Measurements from ENCODE around the gene SIK1.
"Not testable (repeated sequence)": the region's sequence is repeated elsewhere in the genome, so short reads cannot be mapped to it uniquely, and the experiment has no call there.

Gene SIK1

DNA sequence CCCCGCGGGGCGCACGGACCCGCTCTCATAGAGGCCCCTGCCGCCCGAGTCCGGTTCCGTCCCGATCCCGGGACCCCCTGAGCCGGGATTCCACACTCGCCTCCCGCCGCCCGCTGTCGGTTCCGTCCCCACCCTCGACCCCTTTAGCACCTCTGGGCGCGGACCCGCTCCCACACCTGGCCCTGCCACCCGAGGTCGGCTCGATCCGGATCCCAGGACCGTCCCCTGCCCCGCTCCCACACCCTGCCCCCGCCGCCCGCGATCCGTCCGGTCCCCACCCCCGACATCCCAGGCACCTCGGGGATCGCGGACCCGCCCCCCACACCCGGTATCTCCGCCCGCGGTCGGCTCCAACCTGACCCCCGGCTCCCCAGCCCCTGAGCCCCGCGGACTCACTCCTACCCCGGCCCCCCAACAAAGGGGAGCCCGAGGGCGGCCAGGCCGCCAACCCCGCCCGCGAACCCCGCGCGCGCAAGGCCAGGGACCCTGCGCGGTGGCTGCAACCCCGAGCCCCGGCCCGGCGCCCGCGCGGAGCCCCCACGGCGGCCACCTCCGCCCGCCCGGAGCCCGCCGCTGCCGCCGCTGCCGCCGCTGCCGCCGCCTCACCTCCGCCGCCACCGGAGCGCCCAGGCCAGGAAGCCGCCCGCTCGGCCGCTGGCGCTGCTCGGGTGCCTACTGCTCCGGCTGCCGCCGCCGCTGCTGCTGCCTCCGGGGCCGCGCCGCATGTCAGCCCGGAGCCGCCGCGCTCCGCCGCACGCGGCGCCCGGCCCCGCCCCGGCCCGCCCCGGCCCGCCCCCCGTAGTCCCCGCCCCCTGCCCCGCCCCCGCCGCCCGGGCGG is at the start of gene SIK1:
SIK1 (minus strand) TSS at position 728 of the 838 bp plus-strand sequence. CDS start 953 bp downstream, outside the sequence.
- DNase-seq, result not testable (repeated sequence)

DNA sequence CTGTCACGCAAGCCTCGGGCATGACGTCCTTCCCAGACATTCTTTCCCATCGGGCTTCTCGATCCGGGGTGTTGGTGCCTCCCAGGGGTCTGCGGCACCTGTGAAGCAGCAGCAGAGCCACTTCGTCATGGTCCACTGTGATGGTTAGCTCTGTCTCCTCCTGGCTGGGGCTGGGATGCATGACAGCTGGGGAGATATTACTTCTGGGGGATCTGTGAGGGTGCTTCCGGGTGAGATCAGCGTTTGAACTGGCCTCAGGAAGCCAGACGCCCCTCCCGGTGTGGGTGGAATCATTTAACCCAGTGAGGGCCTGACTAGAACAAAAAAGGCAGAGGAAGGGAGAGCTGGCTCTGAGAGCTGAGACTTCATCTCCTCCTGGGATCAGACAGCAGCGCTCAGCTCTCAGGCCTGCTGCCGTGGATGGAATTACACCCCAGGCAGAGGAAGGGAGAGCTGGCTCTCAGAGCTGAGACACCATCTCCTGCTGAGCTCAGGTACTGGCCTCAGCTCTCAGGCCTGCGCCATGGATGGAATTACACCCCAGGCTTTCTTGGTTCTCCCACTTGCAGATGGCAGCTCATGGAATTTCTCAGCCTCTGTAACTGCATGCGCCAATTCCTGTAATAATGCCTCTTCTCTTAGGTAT is 44.8 kb upstream of the SIK1 start:
- not testable (repeated sequence) for DNase-seq

DNA sequence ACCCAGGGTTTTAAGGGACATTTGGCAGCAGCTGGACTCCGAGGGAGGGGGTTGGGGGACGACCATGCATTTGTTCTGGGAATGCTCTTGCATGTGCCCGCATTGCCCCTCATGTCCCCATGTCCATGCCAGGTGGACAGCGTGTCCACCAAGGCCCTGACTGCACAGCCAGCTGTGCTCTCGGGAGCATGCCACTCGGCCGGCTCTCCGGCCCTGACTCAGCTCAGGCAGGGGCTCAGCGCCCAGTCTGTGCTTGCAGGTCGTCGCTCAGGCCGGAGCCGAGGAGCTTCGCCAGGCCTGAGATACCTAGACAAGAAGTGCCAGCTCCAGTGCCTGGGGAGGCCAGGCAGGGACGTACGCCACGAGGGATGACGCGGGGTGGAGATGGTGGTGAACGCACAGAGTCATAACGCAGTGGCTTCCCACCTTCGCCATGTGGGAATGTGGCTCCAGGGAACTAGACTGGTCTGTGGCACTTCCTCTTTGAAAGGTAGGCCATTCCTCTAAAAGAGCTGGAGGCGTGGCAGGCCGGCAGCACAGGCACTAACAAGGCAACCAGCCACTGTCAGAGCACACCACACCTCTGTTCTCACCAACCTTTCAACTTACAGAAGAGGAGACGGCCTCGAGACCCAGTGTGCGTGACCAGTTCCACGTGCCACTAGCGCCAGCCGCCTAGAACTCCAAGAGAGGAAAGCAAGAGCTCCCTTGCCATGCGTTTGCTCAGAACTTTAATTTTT is 43.0 kb upstream of the SIK1 start:
- DNase-seq, result not testable (repeated sequence)

DNA sequence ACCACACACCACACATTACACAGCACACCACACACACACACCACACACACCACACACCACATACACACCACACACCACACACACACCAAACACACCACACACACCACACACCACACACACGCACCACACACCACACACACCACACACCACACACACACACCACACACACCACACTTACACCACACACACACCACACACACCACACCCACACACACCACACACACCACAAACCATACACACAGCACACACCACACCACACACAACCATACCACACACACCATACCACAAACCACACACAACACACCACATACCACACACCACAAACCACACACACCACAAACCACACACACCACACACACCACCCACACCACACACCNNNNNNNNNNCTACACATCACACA is 40.9 kb upstream of the SIK1 start:
- no peak for DNase-seq

DNA sequence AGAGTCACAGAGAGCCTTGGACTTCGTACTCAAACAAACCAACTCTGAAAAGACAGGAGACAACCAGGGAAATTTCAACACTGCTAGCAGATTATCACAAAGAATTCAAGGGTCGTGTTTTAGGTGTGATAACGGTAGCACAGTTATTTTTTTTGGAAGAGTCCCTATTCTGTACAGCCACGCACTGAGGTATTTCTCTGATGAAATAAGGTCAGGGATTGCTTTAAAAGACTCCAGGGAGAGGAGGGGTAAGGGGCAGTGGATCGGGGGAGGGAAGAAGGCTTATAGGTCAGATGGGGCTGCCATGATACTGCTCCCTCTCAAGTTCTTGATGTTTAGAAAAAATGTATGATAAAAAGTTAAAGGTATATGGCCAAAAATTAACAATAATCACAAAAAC is 38.2 kb upstream of the SIK1 start:
- DNase-seq, result not testable (repeated sequence)

DNA sequence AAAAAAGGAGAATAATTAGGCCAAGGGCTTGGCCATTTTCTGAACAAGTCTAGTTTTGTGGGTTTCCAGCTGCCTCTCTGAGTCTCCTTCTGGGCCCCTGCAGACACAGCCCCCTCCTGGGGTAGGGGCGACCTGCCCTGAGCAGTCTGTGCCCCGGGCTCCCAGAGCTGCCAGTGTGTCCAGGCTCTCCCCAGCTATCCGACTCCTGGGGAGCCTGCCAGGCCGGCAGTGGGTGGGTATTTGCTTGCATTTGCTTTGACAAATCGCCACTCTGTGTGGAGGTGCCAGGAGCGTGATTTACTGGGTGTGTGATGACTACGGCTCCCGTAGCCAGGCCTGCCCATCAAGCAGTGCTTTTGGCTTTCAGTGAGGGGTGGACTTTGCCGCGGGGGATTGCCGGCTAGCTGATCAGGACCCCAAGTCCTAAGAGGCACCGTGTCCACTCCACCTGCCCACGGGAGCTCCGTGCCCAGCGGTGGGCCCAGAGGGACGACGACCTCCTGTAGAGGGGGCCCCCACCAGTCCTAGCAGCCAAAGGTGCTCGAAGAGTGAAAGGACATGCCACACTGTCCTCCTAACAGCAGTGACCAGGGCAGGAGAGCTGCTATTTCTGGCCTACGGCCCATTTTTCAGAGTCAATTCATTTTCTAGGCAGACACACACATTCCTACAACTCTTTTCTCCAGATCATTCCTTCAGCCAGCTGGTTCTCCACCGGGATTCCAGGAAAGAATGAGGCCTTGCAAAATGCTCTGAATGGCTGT is 36.7 kb upstream of the SIK1 start:
- not testable (repeated sequence) for DNase-seq

DNA sequence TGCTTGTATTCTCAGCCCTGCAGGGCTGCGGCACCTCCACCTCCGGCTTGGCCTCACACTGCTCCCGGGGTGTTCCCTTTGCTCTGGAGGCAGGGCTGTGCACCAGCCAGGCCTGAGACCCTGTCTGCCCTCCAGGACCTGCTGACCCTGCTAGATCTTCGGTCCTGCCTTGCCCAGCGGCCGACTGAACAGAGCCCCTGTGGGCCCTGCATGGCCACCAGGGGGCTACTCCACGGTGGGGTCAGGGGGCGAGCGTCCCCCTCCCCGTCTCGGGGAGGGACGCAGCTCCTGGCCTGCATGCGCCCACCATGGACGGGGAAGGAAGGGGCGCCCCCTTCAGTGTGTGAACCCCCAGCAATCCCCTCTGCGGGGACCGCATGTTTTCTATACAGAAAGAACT is 36.0 kb upstream of the SIK1 start:
- DNase-seq, result not testable (repeated sequence)

DNA sequence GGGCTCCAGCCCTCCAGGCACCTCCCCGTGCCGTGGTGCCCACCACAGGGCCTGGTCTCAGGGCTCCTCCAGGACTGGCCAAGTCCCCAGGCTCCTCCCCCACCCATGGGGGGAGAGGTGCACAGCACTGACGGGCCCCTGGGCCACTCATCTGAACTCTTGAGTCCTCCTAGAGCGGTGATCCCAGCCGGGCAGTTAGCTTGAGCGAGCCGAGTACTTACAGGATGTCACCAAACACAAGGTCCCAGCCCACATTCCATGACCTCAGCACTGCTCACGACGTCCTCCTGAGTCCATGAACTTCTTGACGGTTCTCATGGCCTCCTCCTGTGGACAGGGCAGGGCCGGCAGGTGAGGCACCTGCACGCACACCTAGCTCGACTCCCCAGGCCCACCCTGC is 33.5 kb upstream of the SIK1 start:
- DNase-seq, result not testable (repeated sequence)

DNA sequence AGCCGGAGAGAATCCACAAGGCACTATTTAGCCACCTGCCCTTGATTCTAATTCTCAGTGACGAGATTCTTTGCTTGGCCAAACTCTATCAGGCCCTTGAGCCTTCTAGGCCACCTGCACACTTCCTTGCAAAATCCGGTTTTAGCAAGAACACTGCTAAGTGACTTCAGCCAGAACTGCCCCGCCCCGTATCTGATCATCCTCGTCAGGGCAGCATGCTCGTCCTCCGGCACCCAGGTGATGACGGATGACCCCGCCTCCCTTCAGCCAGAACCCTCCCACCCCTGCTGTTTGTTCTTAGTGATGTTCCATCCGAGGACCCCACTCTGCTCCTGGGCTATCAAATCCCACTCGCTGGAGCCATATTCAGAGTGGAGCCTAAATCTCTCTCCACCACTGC is 32.1 kb upstream of the SIK1 start:
- DNase-seq, result not testable (repeated sequence)

DNA sequence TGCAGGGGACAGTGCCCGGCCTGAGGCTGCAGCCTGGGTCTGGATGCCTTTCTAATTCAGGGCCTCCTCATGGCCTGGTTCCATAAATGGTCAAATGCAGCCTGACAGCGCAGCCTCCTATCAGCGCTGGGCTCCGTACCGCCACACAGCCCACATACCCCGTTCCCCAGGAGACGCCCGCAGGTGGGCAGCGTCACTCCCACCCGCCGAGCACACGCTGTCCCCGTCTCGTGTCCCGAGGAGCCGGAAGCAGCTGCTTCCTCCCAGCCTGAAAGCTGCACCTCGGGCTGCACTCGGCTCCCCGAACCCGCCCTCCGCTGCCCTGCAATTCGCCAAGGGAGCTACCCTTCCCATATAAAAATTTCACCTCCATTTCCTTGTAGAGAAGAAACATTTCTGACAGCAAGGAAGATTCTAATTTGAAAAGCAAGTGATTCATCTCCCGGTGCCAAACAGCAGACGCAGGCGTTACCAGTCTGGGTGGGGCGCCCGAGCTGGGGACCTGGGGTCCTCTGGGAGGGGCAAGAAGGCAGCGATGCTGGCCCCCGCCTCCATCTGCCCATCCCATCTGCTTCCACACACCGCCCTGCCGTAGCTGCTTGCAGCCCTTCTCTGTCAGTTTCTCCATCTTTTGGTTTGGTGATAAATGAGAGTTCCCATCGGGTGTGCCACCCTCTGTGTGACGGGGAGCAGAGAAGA is 29.8 kb upstream of the SIK1 start:
- DNase-seq, result not testable (repeated sequence)

DNA sequence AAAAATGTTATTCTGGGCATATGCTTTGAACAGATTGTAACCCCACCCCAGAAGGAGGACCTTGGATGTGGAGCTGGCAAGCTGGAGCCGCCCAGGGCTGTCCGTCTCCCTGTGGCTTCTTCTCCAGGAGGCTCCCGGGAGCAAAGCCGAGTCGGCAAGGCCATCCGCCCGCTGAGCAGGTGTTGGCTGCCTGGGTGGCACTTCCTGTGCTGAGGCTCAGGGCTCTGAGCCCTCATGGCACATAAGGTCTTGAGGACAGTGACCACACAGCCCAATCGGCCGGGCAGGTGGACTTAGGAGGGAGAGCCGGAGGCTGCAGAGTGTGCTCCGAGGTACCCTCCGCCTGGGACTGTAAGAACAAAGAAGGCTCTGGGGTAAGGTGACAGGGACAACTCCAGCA is 28.8 kb upstream of the SIK1 start:
- not testable (repeated sequence) for DNase-seq

DNA sequence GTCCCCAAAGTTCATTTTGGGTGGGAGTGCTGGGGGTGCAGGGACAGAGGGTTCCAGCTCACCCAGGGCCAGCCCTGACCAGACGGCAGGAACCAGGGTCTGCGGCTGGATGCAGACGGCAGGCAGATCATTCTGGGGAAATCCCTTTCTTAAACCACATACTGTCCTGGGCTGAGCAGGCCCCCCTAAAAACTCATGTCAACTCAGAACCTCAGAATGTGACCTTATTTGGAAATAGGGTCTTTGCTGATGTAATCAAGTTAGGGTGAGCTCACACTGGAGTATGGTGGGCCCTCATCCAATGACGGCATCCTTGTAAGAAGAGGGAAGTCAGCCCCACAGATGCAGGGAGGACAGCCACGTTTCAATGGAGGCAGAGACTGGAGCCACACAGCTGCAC is 27.2 kb upstream of the SIK1 start:
- DNase-seq, result not testable (repeated sequence)

DNA sequence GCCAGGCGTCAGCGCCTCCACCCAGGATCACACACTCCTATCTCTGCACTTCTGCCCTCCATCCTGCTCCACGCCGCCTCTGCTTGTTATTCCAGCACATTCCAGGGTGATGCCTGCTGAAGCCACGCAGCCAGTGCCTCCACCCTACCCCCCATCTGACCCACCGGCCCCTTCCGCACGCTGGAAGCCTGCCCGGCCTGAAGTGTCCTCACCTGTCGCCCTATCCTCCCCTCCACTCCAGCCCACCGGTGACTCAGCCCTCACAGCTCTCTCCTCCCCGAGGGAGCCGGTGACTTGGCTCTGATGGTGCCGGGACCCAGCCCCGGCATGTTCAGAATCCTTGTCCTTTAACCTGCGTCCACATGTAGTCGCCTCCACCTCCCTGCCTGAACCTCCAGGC is 24.9 kb upstream of the SIK1 start:
- DNase-seq, result not testable (repeated sequence)

DNA sequence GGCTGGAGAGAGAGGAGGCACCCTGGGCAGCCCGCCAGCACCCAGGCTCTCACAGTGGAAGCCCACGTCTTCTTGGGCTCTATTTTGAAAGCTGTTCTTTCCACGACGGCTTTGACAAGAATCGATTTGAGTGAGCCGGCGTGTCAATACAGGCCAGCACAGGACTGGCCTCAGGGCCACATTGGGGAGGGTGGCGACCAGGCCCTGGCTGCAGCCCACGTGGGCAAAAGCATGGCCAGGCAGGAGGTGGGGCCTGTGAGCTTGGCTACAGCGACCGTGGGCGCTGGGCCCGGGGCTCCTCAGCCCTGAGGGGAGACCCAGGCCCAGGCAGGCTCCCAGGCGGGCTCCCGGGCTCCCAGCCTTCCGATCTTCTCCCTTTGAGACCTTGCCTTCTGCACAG is 23.4 kb upstream of the SIK1 start:
- DNase-seq, result not testable (repeated sequence)

DNA sequence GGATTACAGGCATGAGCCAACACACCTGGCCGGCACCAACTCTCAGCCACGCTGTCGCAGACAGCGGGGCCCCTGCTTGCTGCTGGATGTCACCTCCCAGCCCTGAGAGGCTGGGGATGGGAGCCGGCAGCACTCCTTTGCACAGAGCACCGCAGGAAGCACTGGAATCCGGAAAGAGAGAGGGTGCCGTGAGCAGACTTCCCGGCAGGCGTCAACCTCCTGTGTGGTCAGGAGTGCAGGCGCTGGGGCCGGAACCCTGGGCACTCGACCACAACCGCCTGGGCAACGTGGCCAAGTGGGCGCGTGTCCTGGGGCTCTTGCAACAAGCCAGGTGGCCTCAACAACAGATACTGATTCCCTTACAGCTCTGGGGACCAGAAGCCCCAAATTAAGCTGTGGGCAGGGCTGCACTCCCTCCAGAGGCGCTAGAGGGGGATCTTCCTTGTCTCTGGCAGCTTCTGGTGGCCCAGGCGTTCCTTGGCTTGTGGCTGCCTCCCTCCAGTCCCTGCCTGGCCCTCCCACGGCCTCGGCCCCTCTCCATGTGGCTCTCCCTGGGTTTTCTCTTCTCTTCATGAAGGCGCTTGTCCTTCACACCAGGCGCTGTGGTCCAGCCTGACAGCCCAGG is 20.5 kb upstream of the SIK1 start:
- DNase-seq, result not testable (repeated sequence)

DNA sequence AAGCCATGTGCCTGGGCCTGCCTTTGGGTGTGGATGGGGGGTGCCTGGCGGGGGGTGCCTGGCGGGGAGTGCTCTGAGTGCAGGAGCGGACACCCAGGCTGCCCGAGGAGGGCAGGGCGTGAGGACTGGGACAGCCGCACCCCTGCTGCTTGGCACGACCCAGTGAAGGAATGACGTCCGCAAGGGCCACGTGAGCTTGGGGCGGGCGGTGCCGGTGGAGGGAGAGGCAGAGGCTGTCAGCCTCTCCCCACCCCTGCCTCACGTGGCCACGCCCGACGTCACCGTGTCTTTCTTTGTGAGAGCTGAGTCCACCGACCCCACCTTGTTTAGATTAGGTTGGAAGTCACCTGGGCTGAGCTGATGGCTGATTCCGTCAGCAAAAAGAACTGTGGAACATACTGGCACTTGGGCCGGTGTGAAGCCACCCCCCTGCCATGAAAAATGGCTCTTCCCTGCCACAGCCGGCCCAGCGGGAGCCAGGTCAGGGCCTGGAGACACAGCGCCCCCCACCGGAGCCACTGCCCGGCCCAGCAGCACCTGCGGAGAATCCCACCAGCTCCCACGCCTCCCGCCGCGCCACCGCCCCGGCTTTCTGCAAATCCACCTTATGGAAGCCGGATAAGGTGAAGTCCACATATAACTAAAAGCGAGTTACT is 19.5 kb upstream of the SIK1 start:
- DNase-seq, result not testable (repeated sequence)

DNA sequence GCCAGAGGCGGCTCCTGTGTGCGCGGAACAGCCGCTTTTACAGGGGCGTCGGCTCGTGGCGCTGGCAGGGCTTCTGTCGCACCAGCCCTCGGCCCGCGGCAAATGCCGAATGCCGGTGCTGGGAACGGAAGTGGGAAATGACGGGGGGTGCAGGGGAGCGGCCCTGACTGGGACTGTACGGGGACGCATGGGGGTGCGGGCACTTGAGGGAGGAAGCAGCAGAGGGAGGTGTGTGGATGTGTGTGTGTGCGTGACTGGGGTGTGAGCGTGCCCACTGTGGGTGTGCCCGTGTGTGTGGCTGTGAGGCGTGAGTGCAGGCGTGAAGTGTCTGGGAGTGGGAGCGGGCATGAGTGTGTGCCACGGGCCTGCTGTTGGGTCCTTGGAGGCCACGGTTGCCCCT is 17.6 kb upstream of the SIK1 start:
- DNase-seq, result not testable (repeated sequence)

DNA sequence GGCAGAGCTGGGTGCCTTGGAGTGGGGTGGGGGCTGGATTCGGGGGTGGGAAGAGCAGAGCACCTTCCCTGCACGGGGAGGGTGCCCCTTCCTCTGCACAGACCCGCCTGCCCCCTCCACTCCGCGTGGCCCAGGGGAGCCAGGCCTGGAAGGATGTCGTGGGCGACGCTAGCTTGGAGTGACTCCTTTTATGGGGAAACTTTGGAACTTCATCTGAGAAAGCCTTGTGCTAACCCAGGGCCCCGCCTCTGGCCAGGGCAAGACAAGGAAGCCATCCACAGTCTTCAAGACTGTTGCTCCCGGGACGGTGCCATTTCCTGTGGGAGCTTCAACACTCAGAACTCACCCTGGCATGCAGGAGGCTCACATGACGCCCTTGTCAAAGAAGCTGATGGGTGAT is 15.6 kb upstream of the SIK1 start:
- not testable (repeated sequence) for DNase-seq

DNA sequence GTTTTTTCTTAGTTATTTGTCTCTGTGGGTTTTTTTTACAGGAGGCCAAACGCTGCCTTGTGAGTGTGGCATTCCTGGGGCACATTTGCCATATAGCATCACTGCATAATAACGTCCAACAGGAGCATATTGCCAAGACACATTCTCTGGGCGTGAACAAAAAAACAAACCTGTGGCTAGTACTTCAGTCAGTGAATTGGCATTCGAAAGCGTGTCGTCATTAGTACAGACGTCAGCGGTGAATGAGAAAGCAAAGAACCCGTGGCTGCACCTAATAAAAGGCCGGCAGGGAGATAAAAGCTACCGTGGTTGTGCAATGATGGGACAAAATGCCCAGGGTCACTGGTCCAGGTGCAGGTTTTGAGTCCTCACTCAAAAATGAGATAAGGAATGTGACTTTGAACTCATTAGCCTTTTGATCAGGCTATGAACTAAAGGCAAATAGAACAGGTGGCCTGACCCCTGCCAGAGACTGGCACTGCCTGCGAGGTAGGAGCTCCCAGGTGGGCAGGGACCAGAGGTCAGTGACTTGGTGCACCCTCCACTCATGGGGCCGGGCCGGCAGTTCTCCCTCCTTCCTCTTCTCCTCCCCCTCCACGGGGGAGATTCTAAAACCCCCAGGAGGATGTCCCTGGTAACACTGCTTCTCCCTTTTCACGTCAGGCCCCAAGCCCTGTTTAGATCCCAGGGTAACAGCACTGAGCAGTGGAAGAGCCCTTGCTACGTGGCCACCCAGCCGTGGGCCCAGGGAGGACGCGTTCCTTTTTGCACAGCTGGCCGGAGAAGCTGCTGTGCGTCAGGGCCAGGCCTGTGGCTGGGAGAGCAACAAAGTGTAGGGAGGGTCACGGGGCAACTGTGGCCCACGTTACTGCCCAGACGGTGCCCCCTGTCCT is 14.2 kb upstream of the SIK1 start:
- DNase-seq, result not testable (repeated sequence)
